Tibial nerve (tissue), 3 donors: Measurements from ENCODE around the gene RAPGEF6.

ENCODE experiments used
- POLR2A ChIP-seq, 2 donors: fragments of 450-650 bp; IDR thresholded peaks; one replicate each; pipeline ENCODE4 v1.6.1; 2017; ENCODE audit warnings: antibody characterized with exemption in 2 of 2, mild to moderate bottlenecking in 2 of 2, moderate library complexity in 2 of 2
- TF ChIP-seq, protein P1 (sequence below), 5 experiments: fragments of 200-600 bp in 3 of 5; fragments of 450-650 bp in 2 of 5; sonication (generic) in 3 of 5; IDR thresholded peaks; one replicate each; pipeline ENCODE4 v1.5.1; 2016 to 2019; ENCODE audit warnings: antibody characterized with exemption in 5 of 5, mild to moderate bottlenecking in 3 of 5, moderate library complexity in 2 of 5

DNA sequence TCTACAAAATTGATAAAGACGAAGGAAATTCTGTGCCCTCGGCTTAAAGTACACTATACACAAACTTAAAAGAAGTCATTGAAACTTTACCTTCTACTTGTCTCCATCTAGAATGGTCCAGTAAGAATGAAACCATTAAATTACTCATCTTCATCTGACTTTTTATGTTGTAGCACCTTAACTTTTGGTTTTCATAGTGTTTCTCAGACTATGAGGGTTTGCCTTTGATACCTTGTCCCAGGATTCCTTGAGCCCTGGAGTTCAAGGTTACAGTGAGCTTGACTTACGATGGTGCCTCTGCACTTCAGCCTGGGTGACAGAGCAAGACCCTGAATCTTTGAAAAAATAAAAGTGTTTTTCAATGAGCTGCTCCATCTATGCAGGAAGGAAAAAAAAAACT is 239.0 kb downstream of the RAPGEF6 start:
- TF ChIP-seq, protein P1, sequence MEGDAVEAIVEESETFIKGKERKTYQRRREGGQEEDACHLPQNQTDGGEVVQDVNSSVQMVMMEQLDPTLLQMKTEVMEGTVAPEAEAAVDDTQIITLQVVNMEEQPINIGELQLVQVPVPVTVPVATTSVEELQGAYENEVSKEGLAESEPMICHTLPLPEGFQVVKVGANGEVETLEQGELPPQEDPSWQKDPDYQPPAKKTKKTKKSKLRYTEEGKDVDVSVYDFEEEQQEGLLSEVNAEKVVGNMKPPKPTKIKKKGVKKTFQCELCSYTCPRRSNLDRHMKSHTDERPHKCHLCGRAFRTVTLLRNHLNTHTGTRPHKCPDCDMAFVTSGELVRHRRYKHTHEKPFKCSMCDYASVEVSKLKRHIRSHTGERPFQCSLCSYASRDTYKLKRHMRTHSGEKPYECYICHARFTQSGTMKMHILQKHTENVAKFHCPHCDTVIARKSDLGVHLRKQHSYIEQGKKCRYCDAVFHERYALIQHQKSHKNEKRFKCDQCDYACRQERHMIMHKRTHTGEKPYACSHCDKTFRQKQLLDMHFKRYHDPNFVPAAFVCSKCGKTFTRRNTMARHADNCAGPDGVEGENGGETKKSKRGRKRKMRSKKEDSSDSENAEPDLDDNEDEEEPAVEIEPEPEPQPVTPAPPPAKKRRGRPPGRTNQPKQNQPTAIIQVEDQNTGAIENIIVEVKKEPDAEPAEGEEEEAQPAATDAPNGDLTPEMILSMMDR (IDR thresholded peaks at IDR 0.05) = no peak
- TF ChIP-seq POLR2A (IDR thresholded peaks at IDR 0.05) = no peak
